NCI-H2227 (cell line): ENCODE results near the gene SGF29.
A peak's percentile ranks its signal among the peaks of the same experiment; 100 is the strongest.
"Not testable (repeated sequence)": the region's sequence is repeated elsewhere in the genome, so short reads cannot be mapped to it uniquely, and the experiment has no call there.

Experiments
- DNase-seq: peaks from one replicate; lab custom pipeline; 2025; ENCODE audit not compliant: unreplicated experiment; lab: John Stamatoyannopoulos, UW

The SGF29 gene

DNA sequence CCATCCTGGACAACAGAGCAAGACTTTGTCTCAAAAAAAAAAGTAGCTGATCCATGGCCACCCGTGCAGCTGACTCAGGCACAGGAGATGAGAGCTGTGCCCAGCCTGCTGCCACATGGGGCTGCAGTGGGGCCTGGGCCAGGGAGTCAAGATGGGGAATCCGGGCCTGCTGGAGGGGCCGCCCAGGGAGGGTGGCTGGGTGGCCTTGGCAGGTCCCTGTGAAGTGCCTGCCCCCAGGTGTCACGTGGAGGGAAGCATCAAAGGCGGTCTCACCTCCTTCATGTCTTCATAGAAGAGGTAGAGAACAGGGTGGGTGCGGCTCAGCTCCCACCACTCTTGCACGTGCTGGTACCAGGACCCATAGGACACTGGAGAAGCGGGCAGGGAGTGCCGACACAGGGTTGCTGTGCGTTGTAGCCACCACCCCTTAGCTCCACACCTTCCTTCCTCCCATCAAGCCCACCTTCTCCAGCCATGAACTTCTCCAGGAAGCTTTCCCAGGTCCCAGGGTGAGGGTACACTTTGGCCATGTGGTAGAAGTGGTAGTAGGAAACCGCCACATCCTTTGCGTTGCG, 39.3 kb downstream of the SGF29 start:
- no peak for DNase-seq

DNA sequence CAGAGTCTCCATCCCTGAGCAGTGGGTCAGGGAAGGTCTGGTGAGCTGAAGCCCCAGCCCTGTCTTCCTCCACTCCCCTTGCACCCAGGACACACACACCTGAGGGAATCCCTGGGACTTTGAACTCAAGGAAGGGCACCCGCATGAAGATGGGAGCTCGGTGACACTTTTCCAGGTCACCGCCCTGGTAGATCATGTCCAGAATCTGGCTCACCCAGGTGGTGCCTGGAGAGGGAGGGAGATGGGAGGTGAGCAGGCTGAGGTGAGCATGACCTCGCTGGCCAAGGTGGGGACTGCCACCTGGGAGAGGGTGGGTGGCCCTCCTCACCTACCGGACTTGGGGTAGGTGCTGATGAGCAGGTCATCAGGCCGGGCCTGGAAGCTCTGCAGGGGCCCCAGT, 41.7 kb downstream of the SGF29 start:
- not testable (repeated sequence) for DNase-seq

DNA sequence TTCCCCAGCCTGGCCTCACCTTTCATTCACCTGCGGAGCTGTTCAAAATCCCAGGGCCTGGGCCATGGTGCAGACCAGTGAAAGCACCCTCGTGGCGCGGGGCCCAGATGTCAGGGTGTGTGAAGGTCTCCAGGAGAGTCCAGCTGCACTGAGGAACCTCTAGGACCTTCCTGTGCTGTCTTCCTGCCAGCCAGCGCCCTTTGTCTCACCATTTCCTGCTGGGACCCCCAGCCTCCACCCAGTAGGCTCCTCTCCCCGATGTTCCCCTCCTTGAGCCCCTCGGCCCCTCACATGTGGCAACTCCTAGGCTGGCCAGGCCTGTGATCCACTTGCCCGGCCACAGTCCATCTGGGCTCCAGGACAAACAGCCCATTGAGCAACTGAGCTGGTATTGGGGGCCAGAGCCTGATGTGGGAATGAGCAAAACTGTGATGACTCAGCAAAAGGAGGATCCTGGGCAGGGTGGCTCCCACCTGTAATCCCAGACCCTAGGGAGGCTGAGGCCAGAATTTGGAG, 42.5 kb downstream of the SGF29 start:
- no peak for DNase-seq

DNA sequence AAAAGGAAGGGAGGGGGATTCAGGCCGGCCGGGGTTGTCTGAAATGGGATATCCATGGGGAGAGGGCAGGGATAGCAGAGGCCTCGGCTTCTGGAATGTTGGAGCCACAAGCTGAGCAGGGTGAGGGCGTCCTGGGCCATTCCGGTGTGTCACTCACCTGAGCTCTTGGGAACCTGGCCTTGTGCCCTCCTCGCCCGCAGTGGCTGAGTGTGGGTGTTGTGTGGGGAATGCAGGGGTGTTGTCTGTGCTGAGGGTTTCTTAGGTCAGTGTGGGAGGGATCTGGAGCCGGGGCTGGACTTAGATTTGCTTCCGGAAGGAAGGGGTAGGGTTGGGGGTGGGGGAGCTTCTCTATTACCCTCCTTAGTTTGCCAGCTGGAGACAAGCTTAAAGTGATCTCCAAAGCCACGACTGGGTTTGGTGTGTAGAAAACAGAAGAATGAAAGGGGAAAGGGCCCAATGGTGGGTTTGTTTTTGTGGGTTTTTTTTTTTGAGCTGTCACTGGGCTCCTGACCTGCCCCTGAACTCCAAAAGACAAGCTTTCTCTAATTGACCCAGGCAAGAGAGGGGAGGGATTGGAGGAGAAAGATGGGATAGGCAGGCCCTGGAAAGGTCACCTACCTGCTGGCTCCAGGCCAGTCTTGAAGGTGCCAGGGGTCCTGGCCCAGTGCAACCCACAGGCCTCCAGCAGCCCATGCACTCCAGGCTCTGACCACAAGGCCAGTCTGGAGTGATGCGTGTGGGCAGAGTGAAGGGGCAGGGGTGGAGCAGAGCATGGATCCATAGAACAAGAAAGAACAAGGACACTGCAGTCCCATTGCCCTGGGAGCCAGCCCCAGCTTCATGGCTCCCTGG, 43.3 kb downstream of the SGF29 start, which contains the start of gene SULT1A2:
SULT1A2 (minus strand) TSS at position 211 of the 852 bp plus-strand sequence. CDS start 1,120 bp downstream, outside the sequence.
- DNase-seq: no peak

DNA sequence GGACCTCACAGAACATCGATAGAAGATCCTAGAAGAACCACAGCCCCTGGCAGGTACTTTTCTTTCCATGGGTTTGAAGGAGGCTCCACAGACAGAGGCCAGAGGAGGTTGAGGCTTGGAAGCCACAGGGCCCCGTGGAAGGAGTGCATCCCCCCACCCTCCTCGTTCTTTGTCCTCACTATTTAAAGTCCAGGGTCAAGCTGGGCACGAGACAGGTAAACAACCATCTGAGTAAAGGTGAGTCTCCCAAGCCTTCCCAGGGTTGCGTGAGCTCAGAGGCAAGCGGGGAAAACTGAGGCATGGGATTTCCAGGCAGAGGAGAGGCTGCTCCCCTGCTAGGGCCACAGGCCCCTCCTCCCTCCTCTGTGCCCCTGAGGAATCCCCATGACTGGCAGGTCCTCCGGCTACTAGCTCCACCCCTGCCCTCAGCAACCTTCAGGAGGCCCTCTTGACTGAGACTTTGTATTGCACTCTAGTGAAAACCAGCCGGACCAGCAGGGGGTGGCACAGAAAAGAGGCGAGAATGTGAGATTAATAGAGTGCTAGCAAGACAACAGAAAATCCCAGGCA, 44.1 kb downstream of the SGF29 start:
- DNase-seq: peak; percentile 28

DNA sequence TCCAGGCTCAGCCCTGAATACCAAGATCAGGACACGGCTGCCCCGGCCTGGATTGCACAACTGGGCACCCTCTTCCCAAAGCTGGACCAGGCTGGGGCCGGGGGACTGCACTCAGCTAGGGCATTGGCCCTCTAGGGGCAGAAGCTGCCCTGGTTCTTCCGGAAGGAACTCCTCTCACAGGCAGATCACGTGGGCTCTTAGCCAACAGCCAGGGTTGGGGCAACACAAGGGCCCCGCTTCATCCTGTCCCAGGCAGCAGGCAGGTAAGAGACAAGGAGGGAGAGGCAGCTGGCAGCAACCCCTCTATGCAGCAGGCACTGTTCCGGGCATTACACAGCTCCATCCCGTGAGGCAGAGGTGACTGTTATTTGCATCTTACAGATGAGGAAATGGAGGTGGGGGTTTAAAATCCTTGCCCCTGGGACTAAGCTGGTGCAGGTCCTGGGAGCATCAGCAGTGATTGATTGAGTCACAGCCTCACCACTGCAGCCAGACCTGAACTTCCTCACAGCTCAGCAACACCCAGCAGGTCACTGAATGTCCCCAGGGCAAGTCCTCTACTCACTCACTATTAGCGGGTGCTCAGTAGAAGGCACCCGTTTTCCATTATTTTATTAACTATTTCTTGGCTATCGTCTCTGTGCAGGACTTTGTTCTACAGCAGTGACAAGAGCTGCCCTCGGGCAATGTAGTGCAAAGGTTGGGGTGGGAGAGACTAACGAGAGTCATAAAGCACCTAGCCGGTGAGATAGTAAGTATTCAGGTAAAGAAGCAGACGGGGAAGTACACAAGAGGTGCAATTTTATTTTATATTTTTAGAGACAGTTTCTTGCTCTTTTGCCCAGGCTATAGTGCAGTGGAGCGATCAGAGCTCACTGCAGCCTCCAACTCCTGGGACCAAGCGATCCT, 45.9 kb downstream of the SGF29 start:
- DNase-seq: not testable (repeated sequence)

DNA sequence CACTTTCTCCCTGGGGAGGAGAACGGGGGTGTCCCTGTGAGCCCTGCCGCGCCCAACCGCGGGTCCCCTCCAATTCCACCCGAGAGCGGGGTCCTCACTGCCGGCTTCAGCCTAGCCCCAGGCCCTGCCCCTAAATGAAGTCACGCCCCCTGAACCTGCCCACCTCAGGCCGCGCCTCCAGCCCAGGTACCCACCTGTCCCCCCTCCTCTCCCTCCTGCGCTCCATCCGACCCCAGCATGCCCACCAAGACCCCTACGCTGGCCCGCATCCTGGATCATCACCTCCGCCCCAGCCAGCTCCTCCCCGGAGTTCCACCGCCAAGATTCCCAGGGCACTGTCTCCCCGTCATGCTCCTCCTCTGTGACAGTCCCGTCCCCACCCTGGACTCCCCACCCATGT, 47.2 kb downstream of the SGF29 start:
- not testable (repeated sequence) for DNase-seq

DNA sequence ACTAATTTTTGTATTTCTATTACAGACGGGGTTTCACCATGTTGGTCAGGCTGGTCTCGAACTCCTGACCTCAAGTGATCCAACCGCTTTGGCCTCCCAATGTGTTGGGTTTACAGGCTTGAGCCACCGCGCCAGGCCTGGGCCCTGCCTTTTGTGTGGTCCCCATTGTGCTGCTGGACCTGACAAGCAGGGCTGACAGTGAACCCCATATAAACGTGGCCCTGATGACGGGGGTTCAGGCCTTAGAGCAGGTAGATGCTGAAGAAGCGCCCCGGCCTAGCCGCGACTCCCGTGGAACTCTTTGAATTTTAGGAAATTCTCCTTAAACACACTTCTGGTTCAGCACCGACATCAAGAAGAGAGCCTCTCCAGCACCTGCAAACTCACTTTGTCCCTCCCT, 47.9 kb downstream of the SGF29 start:
- DNase-seq: not testable (repeated sequence)

- not testable (repeated sequence) for DNase-seq
Observed at GRCh38 chr16:28602062-28602461, 48.3 kb downstream of the SGF29 start.

DNA sequence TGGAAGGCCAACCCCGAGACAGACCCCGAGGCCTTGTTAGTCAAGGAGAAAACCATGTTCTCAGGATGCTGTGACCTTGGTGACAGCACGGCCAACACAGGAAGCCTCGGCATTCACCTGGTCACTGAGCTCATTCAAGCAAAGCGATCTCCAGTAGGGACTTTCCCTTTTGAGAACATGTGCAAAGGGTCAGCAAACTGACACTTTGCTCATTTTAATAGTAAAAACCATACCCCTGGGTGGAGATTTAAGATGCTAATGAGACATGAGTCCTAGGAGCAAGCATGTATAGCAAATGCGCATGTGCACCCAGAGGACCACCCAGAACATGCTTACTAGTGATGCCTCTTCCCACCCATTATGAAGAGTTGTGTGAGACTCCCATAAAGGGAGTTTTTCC, 48.8 kb downstream of the SGF29 start:
- no peak for DNase-seq

DNA sequence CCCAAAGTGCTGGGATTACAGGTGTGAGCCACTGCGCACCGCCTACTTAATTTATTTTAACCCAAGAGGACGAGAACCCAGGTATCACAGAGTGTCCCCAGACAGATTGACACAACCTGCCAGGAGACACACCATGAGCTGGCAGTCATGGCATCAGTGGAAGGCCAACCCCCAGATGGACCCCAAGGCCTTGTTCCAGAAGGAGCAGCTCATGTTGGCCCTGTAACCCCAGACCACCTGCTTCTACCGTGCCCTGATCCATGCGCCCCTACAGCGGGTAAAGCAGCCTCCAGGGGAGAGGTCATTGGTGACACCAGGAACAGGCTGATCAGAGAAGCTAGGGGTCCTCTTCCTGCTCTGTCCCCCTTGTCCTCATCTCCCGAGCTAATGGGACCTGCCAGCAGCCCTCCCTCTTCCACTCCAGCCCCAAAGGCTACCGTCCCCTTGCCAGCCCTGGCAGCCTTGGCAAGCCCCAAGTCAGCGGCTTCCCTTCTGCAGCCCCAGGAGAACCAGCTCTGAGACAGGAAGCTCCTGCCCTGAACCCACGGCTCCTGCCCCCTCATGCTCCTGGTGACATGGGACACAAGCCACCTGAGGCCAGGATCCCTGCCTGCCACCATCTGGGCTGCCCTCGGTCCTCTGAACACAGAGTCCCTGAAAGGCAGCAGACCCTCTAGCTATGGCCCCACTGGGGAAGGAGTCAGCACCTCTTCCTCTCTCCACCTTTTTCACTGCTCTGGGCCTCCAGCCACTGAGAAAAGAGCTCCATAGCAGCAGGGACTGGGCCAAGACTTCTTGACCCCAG, 49.9 kb downstream of the SGF29 start:
- DNase-seq: no peak

DNA sequence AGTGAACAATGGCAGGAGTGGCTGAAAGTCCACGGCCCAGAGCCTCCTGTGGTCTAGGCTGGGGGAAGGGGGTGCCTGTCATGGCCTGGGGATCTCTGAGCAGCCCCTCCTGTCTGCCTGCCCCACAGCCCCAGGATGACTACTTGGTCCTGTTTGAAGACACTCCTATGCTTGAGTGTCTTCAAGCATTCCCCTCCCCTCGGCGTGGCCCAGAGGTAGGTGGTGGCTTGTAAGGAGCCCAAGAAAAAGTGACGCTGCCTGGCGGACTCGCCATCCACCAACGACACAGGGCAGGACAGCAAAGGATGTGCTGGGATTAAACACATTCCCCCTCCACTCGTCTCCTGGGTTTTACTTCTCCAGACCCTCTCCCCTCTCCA, 50.5 kb downstream of the SGF29 start:
- DNase-seq: no peak

DNA sequence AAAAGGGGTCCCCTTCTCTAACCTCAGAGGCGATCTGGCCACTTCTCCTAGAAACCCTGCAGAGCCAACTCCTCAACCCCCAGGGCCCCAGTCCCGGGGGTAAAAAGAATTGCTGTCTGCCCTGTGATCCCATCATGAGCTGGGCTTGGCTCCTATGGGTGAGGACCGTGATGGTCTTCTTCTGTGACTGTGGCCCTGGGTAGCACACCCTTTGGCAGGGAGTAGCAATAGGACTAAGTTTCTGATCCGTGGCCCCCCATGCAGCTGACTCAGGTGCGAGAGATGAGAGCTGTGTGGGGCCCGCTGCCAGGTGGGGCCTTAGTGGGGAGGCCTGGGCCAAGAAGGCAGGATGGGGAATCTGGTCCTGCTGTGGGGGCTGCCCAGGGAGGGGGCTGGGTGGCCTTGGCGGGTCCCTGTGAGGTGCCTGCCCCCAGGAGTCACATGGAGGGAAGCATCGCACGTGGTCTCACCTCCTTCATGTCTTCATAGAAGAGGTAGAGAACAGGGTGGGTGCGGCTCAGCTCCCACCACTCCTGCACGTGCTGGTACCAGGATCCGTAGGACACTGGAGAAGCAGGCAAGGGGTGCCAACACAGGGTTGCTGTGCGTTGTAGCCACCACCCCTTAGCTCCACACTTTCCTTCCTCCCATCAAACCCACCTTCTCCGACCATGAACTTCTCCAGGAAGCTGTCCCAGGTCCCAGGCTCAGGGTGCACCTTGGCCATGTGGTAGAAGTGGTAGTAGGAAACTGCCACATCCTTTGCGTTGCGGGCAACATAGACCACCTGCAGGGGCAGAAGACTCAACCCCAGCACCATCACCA, 52.8 kb downstream of the SGF29 start:
- no peak for DNase-seq

DNA sequence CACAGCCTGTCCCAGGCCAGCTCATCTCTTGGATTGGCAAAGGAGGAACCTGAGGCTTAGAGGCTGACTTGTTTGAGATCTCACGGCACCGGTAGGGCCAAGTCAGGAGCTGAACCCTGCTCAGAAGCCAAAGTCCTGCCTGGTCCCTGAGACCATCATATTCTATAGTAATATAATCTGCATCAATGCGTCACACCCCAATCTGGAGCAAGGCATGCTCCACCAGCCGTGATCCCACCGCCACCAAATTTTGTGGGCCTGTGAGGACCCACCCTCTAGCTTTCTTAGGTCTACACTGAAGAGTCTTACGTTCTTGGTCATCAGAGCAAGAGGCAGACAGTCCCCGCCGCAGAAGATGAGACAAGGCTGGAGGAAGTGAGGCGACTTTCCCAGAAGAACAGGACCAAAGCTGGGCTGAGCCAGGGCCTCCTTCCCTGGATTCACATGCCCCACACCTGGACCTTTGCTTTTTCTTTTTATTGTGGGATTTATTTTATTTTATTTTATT, 53.5 kb downstream of the SGF29 start:
- no peak for DNase-seq

GRCh38 chr16:28607681-28608495, 54.2 kb downstream of the SGF29 start:
- DNase-seq: not testable (repeated sequence)

GRCh38 chr16:28608496-28608808, 54.7 kb downstream of the SGF29 start:
- DNase-seq: not testable (repeated sequence)

GRCh38 chr16:28608867-28609596, 55.3 kb downstream of the SGF29 start:
- DNase-seq: not testable (repeated sequence)
